IMR-90 (cell line): Measurements from ENCODE around the gene UGT1A4. TPM values are rescaled to one million over a fixed set of nuclear protein-coding genes. Genes with fewer than 3 reads are reported as not detected.

Source experiments
- ATAC-seq: fragments of 200-7000 bp; cut with Tn5 transposase; 2 replicates; pipeline ENCODE4 v1.9.1; 2020; ENCODE audit warnings: low read depth, mild to moderate bottlenecking, moderate library complexity
- BruUV-seq: library from RNA; stranded (reverse); fragments of 400-500 nt; replicated peaks from 2 replicates; lab custom pipeline; 2021; lab: Mats Ljungman, UMichigan
- CTCF ChIA-PET: fragments of 300-600 bp; formaldehyde crosslinking; extraction: SDS; loops from one replicate; lab custom pipeline; 2021; ENCODE audit warnings: antibody characterized with exemption; lab: Yijun Ruan, JAX
- POLR2A ChIA-PET: fragments of 300-600 bp; sonication (Branson Sonifier 250); formaldehyde crosslinking; loops from one replicate; lab custom pipeline; 2022; ENCODE audit warnings: antibody characterized with exemption; ENCODE audit not compliant: unreplicated experiment; lab: Charles Lee
- DNase-seq: peaks from one replicate; pipeline ENCODE4 v3.0.0; 2013
- H2AFZ ChIP-seq: replicated peaks from 2 replicates; pipeline ENCODE3; 2013; ENCODE audit warnings: low read length, mild to moderate bottlenecking; ENCODE audit not compliant: poor library complexity
- H2AK5ac ChIP-seq: 2 replicates; pipeline ENCODE4 v1.6.1; 2013; ENCODE audit warnings: low read depth, low read length, inconsistent platforms
- H2AK9ac ChIP-seq: replicated peaks from 2 replicates; pipeline ENCODE3; 2013; ENCODE audit warnings: mild to moderate bottlenecking, low read depth, low read length, moderate library complexity; ENCODE audit not compliant: poor library complexity
- H2BK120ac ChIP-seq: 2 replicates; pipeline ENCODE4 v1.6.1; 2013; ENCODE audit warnings: low read depth, low read length, inconsistent platforms
- H2BK15ac ChIP-seq: 3 replicates; pipeline ENCODE4 v1.6.1; 2013; ENCODE audit warnings: low read depth, low read length, inconsistent platforms
- H2BK20ac ChIP-seq: 2 replicates; pipeline ENCODE4 v1.6.1; 2013; ENCODE audit warnings: low read depth, mild to moderate bottlenecking, inconsistent platforms, low read length, moderate library complexity
- H2BK5ac ChIP-seq: 2 replicates; pipeline ENCODE4 v1.6.1; 2013; ENCODE audit warnings: mild to moderate bottlenecking, low read depth, low read length, inconsistent platforms; ENCODE audit not compliant: poor library complexity, severe bottlenecking
- H3K14ac ChIP-seq: replicated peaks from 2 replicates; pipeline ENCODE4 v1.6.1; 2013; ENCODE audit warnings: low read depth, low read length, inconsistent platforms
- H3K18ac ChIP-seq: 2 replicates; pipeline ENCODE4 v1.6.1; 2013; ENCODE audit warnings: low read depth, low read length, control low read depth
- H3K23ac ChIP-seq: 2 replicates; pipeline ENCODE4 v1.6.1; 2013; ENCODE audit warnings: low read depth, low read length, inconsistent platforms
- H3K27ac ChIP-seq: 2 replicates; pipeline ENCODE4 v1.5.1; 2013; ENCODE audit warnings: mild to moderate bottlenecking, control low read depth, low read length; ENCODE audit not compliant: insufficient read depth
- H3K27me3 ChIP-seq: 2 replicates; pipeline ENCODE4 v1.6.1; 2013; ENCODE audit warnings: low read length; ENCODE audit not compliant: control insufficient read depth, insufficient read depth
- H3K36me3 ChIP-seq: 2 replicates; pipeline ENCODE4 v1.6.1; 2013; ENCODE audit warnings: low read length, mixed read lengths; ENCODE audit not compliant: control insufficient read depth, insufficient read depth
- H3K4ac ChIP-seq: 2 replicates; pipeline ENCODE4 v1.6.1; 2013; ENCODE audit warnings: low read depth, low read length, inconsistent platforms
- H3K4me1 ChIP-seq: 2 replicates; pipeline ENCODE4 v1.6.1; 2013; ENCODE audit warnings: low read length, mixed read lengths; ENCODE audit not compliant: control insufficient read depth, insufficient read depth
- H3K4me2 ChIP-seq: 2 replicates; pipeline ENCODE4 v1.6.1; 2013; ENCODE audit warnings: low read depth, mild to moderate bottlenecking, control low read depth, low read length, moderate library complexity
- H3K4me3 ChIP-seq: 2 replicates; pipeline ENCODE4 v1.5.1; 2013; ENCODE audit warnings: low read depth, mild to moderate bottlenecking, control low read depth, low read length, moderate library complexity; ENCODE audit not compliant: insufficient read depth
- H3K56ac ChIP-seq: 2 replicates; pipeline ENCODE4 v1.6.1; 2013; ENCODE audit warnings: low read length, inconsistent platforms; ENCODE audit not compliant: insufficient read depth; ENCODE audit errors: extremely low read depth
- H3K79me1 ChIP-seq, 2 experiments: 2 replicates each; pipeline ENCODE4 v1.6.1; 2013; ENCODE audit warnings: low read length in 2 of 2, inconsistent platforms in 1 of 2, low read depth in 1 of 2
- H3K9ac ChIP-seq: 2 replicates; pipeline ENCODE4 v1.6.1; 2013; ENCODE audit warnings: low read depth, low read length, control low read depth
- H3K9me1 ChIP-seq: 2 replicates; pipeline ENCODE4 v1.6.1; 2013; ENCODE audit warnings: low read length, inconsistent platforms; ENCODE audit not compliant: insufficient read depth
- H3K9me3 ChIP-seq: 2 replicates; pipeline ENCODE4 v1.6.1; 2013; ENCODE audit warnings: low read length; ENCODE audit not compliant: control insufficient read depth, insufficient read depth
- H4K20me1 ChIP-seq: 2 replicates; pipeline ENCODE4 v1.6.1; 2013; ENCODE audit warnings: low read length, inconsistent platforms; ENCODE audit not compliant: insufficient read depth
- H4K5ac ChIP-seq: 2 replicates; pipeline ENCODE4 v1.6.1; 2013; ENCODE audit warnings: mild to moderate bottlenecking, low read depth, low read length, control low read depth
- H4K8ac ChIP-seq, 2 experiments: 2 replicates each; pipeline ENCODE4 v1.6.1; 2013; ENCODE audit warnings: low read depth in 2 of 2, low read length in 2 of 2, control low read depth in 1 of 2, inconsistent platforms in 1 of 2
- H4K91ac ChIP-seq: 2 replicates; pipeline ENCODE4 v1.6.1; 2013; ENCODE audit warnings: low read depth, low read length, inconsistent platforms; ENCODE audit not compliant: insufficient read depth
- CEBPB ChIP-seq: IDR thresholded peaks from 2 replicates; pipeline ENCODE4 v1.6.1; 2012; ENCODE audit warnings: low read depth, low read length, improper control_type of control experiment
- CHD1 ChIP-seq: IDR thresholded peaks from 2 replicates; pipeline ENCODE4 v1.6.1; 2012; ENCODE audit warnings: low read depth, low read length, improper control_type of control experiment
- FOS ChIP-seq: fragments of 150-350 bp; IDR thresholded peaks from 2 replicates; pipeline ENCODE4 v1.6.1; 2016; ENCODE audit warnings: low read depth, low read length
- MAFK ChIP-seq: IDR thresholded peaks from 2 replicates; pipeline ENCODE4 v1.6.1; 2012; ENCODE audit warnings: low read depth, low read length, improper control_type of control experiment
- MXI1 ChIP-seq: IDR thresholded peaks from 2 replicates; pipeline ENCODE4 v1.6.1; 2012; ENCODE audit warnings: low read depth, mild to moderate bottlenecking, low read length, moderate library complexity, borderline replicate concordance
- NFE2L2 ChIP-seq: fragments of 150-350 bp; IDR thresholded peaks from 2 replicates; pipeline ENCODE4 v1.6.1; 2016; ENCODE audit warnings: low read depth, mild to moderate bottlenecking, low read length
- POLR2A ChIP-seq: IDR thresholded peaks from 2 replicates; pipeline ENCODE4 v1.6.1; 2012; ENCODE audit warnings: mild to moderate bottlenecking, low read depth, low read length
- RAD21 ChIP-seq: IDR thresholded peaks from 2 replicates; pipeline ENCODE4 v1.6.1; 2012; ENCODE audit warnings: low read length, improper control_type of control experiment
- RCOR1 ChIP-seq: IDR thresholded peaks from 2 replicates; pipeline ENCODE4 v1.6.1; 2012; ENCODE audit warnings: mild to moderate bottlenecking, low read length, improper control_type of control experiment; ENCODE audit not compliant: insufficient replicate concordance
- RFX5 ChIP-seq: IDR thresholded peaks from 2 replicates; pipeline ENCODE4 v1.8.0; 2012; ENCODE audit warnings: low read depth, mild to moderate bottlenecking, low read length, moderate library complexity
- SMC3 ChIP-seq: fragments of 150-350 bp; IDR thresholded peaks from 2 replicates; pipeline ENCODE4 v1.6.1; 2016; ENCODE audit warnings: low read depth, mild to moderate bottlenecking, antibody characterized with exemption, low read length, moderate library complexity
- USF2 ChIP-seq: fragments of 150-350 bp; IDR thresholded peaks from 2 replicates; pipeline ENCODE4 v1.6.1; 2017; ENCODE audit warnings: mild to moderate bottlenecking, antibody characterized with exemption, low read length, low read depth
- dilution Hi-C: fragments of 300-500 bp; cut with HindIII; formaldehyde crosslinking; loops from one replicate; pipeline ENCODE4 v1.14.3; 2018; ENCODE audit warnings: low sequenced_read_pairs; ENCODE audit not compliant: unreplicated experiment
- in situ Hi-C: fragments of 300-500 bp; cut with MboI; formaldehyde crosslinking; loops from 3 replicates; pipeline ENCODE4 v1.14.3; 2019; ENCODE audit warnings: low sequenced_read_pairs, inconsistent platforms, mixed read lengths
- intact Hi-C: fragments of 100-400 bp; cut with micrococcal nuclease; formaldehyde crosslinking; loops from 2 replicates; pipeline ENCODE4 v1.10.0; 2022
- polyA plus RNA-seq, 3 experiments: library from polyadenylated mRNA; depleted of rRNA; stranded (reverse); fragments of >200 nt; gene quantifications; 2 replicates each; pipeline ENCODE4 v1.2.3, GENCODE V29; 2012; ENCODE audit warnings: low replicate concordance in 1 of 3
- total RNA-seq: library from RNA; depleted of rRNA; stranded (reverse); fragments of >200 nt; gene quantifications from 2 replicates; pipeline ENCODE4 v1.2.3, GENCODE V29; 2012

The UGT1A4 gene
- total and polyA plus RNA-seq, 2 of the 4 experiments (the other 2 are of a cell fraction), result not detected

DNA sequence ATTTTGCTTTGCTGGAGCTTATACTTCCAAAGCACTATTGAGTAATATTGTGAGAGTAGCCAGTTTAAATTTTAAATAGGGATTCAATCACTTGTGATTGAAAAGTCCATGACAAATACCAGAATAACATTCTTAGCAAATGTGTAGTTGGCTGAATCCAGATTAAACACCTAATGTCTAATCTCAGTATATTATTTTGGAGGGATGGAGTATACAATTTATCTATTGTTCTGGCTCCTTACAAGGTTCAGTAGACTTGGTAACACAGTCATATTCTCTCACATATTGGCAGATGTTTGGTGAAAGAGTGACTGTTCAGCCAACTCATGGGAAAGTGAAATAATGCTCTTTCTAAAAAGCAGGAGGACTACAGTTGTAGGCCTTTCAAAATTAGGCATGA lies 44.6 kb upstream of the UGT1A4 start:
- no peak overlapping the region for H3K27ac ChIP-seq
- in situ Hi-C loops (no loop called here), intact Hi-C loops (no loop called here), dilution Hi-C loops (no loop called here)
- no peak overlapping the region for H3K4me3 ChIP-seq
- H2BK120ac ChIP-seq, result no peak overlapping the region
- H3K9ac ChIP-seq, result no peak overlapping the region
- no peaks in the 10 kb centered on the region for H3K36me3 ChIP-seq
- BruUV-seq, result no TSS peak
- no peak for DNase-seq
- POLR2A ChIA-PET, result no interaction called here
- H3K9me1 ChIP-seq, result no peaks in the 10 kb centered on the region
- no peak overlapping the region for H3K14ac ChIP-seq
- no peaks in the 10 kb centered on the region for H3K79me1 ChIP-seq
- no peak overlapping the region for H2BK20ac ChIP-seq
- TF ChIP-seq POLR2A (no peak), CEBPB (no peak), RAD21 (no peak), MXI1 (no peak), RCOR1 (no peak), CHD1 (no peak), FOS (no peak), RFX5 (no peak), USF2 (no peak), MAFK (no peak), SMC3 (no peak), NFE2L2 (no peak)
- no peak overlapping the region for H4K91ac ChIP-seq
- CTCF ChIA-PET, result no interaction called here
- H2BK5ac ChIP-seq, result no peak overlapping the region
- H2AK5ac ChIP-seq, result no peak overlapping the region
- no peaks in the 10 kb centered on the region for H3K4me1 ChIP-seq
- no peaks in the 10 kb centered on the region for H4K20me1 ChIP-seq
- no peaks in the 10 kb centered on the region for H3K27me3 ChIP-seq
- no peak overlapping the region for H2BK15ac ChIP-seq
- no peak overlapping the region for H2AK9ac ChIP-seq
- no peak overlapping the region for H4K5ac ChIP-seq
- no peak overlapping the region for H3K23ac ChIP-seq
- no peak overlapping the region for H3K56ac ChIP-seq
- H3K9me3 ChIP-seq, result no peaks in the 10 kb centered on the region
- no peak overlapping the region for H2AFZ ChIP-seq
- no peak overlapping the region for H3K4ac ChIP-seq
- no peak for ATAC-seq
- no peak overlapping the region for H3K4me2 ChIP-seq
- no peak overlapping the region for H3K18ac ChIP-seq
- no peak overlapping the region for H4K8ac ChIP-seq
